NAMALWA (cell line): Measurements from ENCODE around the gene PRR27.
"Not testable (repeated sequence)": the region's sequence is repeated elsewhere in the genome, so short reads cannot be mapped to it uniquely, and the experiment has no call there.

Experiments
- DNase-seq: peaks from one replicate; pipeline ENCODE4 v3.0.0-alpha.2; 2015; ENCODE audit warnings: low spot score

Gene PRR27

GRCh38 chr4:70203601-70204000 lies 49.6 kb downstream of the PRR27 start:
- DNase-seq = no peak

GRCh38 chr4:70212752-70213151 lies 58.7 kb downstream of the PRR27 start:
- DNase-seq = not testable (repeated sequence)
